ENCODE data around the gene PLEKHM2.
"Not testable (repeated sequence)": the region's sequence is repeated elsewhere in the genome, so short reads cannot be mapped to it uniquely, and the experiment has no call there.

Gene PLEKHM2

DNA sequence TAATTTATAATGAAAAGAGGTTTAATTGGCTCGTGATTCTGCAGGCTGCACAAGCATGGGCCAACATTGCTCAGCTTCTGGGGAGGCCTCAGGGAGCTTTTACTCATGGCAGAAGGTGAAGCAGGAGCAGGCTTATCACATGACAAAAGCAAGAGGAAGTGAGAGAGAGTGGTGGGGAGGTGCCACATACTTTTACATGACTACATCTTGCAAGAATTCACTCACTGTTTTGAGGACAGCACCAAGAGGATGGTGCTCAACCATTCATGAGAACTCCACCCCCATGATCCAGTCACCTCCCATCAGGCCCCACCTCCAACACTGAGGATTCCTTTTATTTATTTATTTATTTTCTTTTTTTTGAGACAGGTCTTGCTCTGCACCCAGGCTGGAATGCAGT lies 5.5 kb upstream of the PLEKHM2 start:
- no peak for DNase-seq

DNA sequence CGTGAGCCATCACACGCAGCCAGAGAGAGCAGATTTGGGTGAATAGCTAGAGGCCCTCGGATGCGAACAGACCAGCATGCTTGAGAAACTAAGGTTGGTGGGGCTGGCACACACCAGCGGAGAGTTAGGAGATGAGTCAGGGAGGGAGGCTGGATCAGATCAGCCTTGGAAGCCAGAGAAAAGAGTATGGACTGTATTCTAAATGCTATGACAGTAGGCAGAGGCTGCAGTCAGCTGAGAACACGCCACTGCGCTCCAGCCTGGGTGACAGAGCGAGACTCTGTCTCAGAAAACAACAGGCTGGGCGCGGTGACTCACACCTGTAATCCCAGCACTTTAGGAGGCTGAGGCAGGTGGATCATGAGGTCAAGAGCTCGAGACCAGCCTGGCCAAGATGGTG lies 4.0 kb upstream of the PLEKHM2 start:
- DNase-seq = no peak

GRCh38 chr1:15680561-15681348 lies 3.4 kb upstream of the PLEKHM2 start:
- no peak for DNase-seq

GRCh38 chr1:15681349-15682292 lies 2.5 kb upstream of the PLEKHM2 start:
- no peak for DNase-seq

DNA sequence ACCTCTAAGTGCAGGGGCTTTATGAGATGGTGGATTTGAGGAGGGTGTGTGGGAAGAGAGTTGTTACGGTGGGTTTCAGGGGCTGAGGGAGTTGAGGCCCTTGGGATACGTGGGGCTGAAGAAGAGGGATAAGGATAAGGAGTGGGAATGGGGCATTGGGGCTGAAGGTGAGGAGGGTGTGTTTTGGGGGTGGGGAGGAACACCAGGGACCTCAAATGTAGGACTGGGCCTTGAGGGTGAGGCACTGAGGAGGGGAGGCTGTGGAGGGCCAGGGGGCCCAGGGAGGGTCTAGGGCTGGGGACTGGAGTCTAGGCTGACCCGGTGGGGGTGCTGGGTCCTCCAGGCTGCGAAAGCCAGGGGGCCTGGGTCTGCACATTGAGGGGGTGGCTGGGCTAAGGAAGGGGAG lies 1.2 kb upstream of the PLEKHM2 start:
- no peak for DNase-seq

- DNase-seq = no peak
Observed at GRCh38 chr1:15683345-15684039, 628 bp upstream of the PLEKHM2 start.

DNA sequence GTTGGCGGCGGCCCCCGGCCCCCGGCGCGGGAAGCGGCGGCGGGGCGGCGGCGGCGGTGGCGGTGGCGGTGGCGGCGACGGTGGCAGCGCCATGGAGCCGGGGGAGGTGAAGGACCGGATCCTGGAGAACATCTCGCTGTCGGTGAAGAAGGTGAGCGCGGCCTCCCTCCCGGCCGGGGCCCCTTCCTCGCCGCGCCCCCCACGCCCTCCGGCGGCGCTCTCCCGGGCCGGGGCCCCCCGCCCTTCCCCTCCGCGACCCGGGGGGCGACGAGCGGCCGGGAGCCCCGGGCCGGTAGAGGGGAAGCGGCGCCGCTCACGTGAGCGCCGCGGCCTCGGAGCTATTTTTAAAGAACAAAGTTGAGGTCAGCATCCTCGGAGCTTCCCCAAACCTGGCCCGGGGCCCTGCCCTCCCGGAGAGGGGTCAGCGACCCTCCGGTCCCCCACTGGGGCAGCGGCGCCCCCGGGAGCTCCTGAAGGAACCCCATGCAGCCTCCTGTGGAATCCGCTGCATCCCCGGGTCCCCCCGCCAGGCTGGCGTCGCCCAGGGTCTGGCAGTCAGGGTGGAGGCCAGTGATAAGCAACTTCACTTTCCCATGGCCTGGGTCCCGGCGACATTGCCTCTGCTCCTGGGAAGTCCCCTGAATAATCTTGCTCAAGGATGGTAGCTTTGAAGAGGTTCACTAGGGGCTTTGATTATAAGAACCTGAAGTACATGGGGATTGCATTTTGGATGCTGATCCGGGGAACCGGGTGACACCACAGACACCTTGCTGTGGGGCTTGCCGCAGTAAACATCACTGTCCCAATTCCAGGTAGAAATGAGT lies 560 bp downstream of the PLEKHM2 start:
- peak; percentile 26 for DNase-seq

DNA sequence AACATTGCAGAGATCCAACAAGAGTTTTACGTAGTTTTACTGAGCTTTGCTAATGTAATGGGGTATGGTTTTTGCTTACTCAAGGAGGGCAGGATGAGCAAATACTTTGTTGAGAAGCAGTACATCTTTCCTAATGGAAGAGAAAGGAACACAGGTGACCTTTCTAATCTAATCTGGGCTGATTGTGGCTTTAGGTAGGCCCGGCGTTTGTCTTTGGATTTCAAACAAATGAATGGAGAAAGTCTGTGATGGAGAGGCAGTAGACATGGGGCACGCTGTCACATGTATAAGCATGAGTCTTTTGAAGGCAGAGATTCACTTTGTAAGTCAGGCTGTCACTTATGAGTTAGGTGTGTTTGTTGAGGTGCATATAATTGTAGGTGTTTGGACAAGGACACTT lies 1.7 kb downstream of the PLEKHM2 start:
- no peak for DNase-seq

GRCh38 chr1:15687446-15687845 lies 3.3 kb downstream of the PLEKHM2 start:
- DNase-seq = no peak

GRCh38 chr1:15690317-15690716 lies 6.2 kb downstream of the PLEKHM2 start:
- DNase-seq = no peak

GRCh38 chr1:15691434-15692032 lies 7.4 kb downstream of the PLEKHM2 start:
- no peak for DNase-seq

- no peak for DNase-seq
Observed at GRCh38 chr1:15692121-15692682, 8.1 kb downstream of the PLEKHM2 start.

DNA sequence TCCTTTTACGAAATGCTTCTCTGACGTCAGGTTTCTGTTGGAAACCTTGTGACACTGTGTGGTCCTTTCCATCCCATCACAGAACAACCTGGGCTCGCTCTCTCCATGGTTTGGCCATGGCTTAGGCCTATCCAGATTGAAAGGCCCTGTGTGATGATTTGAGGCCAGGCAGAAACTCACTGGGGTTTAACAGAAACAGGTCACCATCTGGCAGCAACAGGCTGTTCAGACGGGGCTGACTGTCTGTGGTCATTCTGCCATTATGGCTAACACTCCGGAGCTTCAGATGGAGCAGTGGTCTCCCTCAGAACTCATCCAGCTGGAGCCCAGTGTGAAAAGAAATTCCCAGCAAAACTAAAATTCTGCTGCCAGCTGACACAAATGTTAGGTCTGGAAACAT lies 9.3 kb downstream of the PLEKHM2 start:
- DNase-seq = no peak

- DNase-seq = peak; percentile 16
Observed at GRCh38 chr1:15696956-15697521, 12.9 kb downstream of the PLEKHM2 start.

DNA sequence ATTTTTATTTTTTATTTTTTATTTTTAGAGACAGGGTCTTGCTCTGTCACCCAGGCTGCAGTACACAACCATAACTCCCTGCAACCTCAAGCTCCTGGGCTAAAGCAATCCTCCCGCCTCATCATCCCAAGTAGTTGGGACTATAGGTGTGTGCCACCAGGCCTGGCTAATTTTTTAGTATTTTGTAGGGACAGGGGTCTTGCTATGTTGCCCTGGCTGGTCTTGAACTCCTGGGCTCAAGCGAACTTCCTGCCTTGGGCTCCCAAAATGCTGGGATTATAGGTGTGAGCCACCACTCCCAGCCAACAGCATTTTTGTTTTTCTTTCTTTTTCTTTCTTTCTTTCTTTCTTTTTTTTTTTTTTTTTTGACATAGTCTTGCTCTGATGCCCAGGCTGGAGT lies 14.1 kb downstream of the PLEKHM2 start:
- DNase-seq = no peak

GRCh38 chr1:15699321-15699720 lies 15.2 kb downstream of the PLEKHM2 start:
- DNase-seq = not testable (repeated sequence)

GRCh38 chr1:15700508-15700907 lies 16.4 kb downstream of the PLEKHM2 start:
- DNase-seq = no peak

- no peak for DNase-seq
Observed at GRCh38 chr1:15701784-15702183, 17.7 kb downstream of the PLEKHM2 start.

- DNase-seq = no peak
Observed at GRCh38 chr1:15702722-15703550, 18.8 kb downstream of the PLEKHM2 start.

- no peak for DNase-seq
Observed at GRCh38 chr1:15703562-15703961, 19.4 kb downstream of the PLEKHM2 start.

Measured in stimulated activated CD4-positive, alpha-beta T cell treated with anti-CD3 and anti-CD28 coated beads, Interleukin-12 subunit alpha, Interleukin-12 subunit beta, amount 100 ng/mL, for 4 hours (primary cell).